MM.1S (cell line): ENCODE measurements around the gene USP44.

ENCODE experiments used
- DNase-seq: peaks from one replicate; pipeline ENCODE4 v3.0.0-alpha.2; 2015
- H2AFZ ChIP-seq: fragments of 300-600 bp; sonication (generic); 2 replicates; pipeline ENCODE4 v1.6.0; 2016; ENCODE audit warnings: antibody characterized with exemption, low read length
- H3F3A ChIP-seq: fragments of 300-600 bp; sonication (generic); 2 replicates; pipeline ENCODE4 v1.6.1; 2016; ENCODE audit warnings: mild to moderate bottlenecking, antibody characterized with exemption, low read length, moderate library complexity, mixed read lengths; ENCODE audit not compliant: insufficient read depth
- H3K27ac ChIP-seq: fragments of 300-600 bp; sonication (generic); 2 replicates; pipeline ENCODE4 v1.5.1; 2016; ENCODE audit warnings: mild to moderate bottlenecking, low read length
- H3K27me3 ChIP-seq: fragments of 300-600 bp; sonication (generic); replicated peaks from 2 replicates; pipeline ENCODE4 v1.6.0; 2016; ENCODE audit warnings: low read length; ENCODE audit not compliant: insufficient read depth
- H3K36me3 ChIP-seq: fragments of 300-600 bp; sonication (generic); replicated peaks from 2 replicates; pipeline ENCODE4 v1.6.1; 2016; ENCODE audit warnings: mild to moderate bottlenecking, low read length, mixed read lengths; ENCODE audit not compliant: insufficient read depth
- H3K4me1 ChIP-seq: fragments of 300-600 bp; sonication (generic); 2 replicates; pipeline ENCODE4 v1.6.1; 2016; ENCODE audit warnings: low read length, mixed read lengths
- H3K4me2 ChIP-seq: fragments of 300-600 bp; sonication (generic); 2 replicates; pipeline ENCODE4 v1.6.0; 2016; ENCODE audit warnings: low read depth, low read length
- H3K4me3 ChIP-seq: fragments of 300-600 bp; sonication (generic); 2 replicates; pipeline ENCODE4 v1.5.1; 2016; ENCODE audit warnings: low read length, mixed read lengths
- H3K79me2 ChIP-seq: fragments of 300-600 bp; sonication (generic); 2 replicates; pipeline ENCODE4 v1.6.1; 2016; ENCODE audit warnings: mixed run types, low read length, mixed read lengths
- H3K9ac ChIP-seq: fragments of 300-600 bp; sonication (generic); 2 replicates; pipeline ENCODE4 v1.6.1; 2016; ENCODE audit warnings: low read length, mixed read lengths
- H3K9me2 ChIP-seq: fragments of 300-600 bp; sonication (generic); replicated peaks from 2 replicates; pipeline ENCODE4 v1.6.1; 2016; ENCODE audit warnings: mild to moderate bottlenecking, low read length, mixed read lengths; ENCODE audit not compliant: insufficient read depth
- H3K9me3 ChIP-seq: fragments of 300-600 bp; sonication (generic); replicated peaks from 2 replicates; pipeline ENCODE4 v1.6.1; 2016; ENCODE audit warnings: mild to moderate bottlenecking, low read length, mixed read lengths; ENCODE audit not compliant: insufficient read depth
- H4K20me1 ChIP-seq: fragments of 300-600 bp; sonication (generic); 2 replicates; pipeline ENCODE4 v1.6.1; 2016; ENCODE audit warnings: mild to moderate bottlenecking, low read length, moderate library complexity, mixed read lengths; ENCODE audit not compliant: insufficient read depth
- EZH2 ChIP-seq: fragments of 300-600 bp; sonication (generic); optimal IDR thresholded peaks from 2 replicates; pipeline ENCODE3; 2017; ENCODE audit warnings: low read depth, mild to moderate bottlenecking, antibody characterized with exemption, low read length, mixed read lengths
- EZH2phosphoT487 ChIP-seq: fragments of 300-600 bp; sonication (generic); IDR thresholded peaks from 2 replicates; pipeline ENCODE4 v1.6.1; 2018; ENCODE audit warnings: antibody characterized with exemption, low read length
- TF ChIP-seq, protein P1 (sequence below): fragments of 300-600 bp; sonication (generic); IDR thresholded peaks from 2 replicates; pipeline ENCODE4 v1.5.1; 2016; ENCODE audit warnings: antibody characterized with exemption, low read length, mixed read lengths

Gene USP44

DNA sequence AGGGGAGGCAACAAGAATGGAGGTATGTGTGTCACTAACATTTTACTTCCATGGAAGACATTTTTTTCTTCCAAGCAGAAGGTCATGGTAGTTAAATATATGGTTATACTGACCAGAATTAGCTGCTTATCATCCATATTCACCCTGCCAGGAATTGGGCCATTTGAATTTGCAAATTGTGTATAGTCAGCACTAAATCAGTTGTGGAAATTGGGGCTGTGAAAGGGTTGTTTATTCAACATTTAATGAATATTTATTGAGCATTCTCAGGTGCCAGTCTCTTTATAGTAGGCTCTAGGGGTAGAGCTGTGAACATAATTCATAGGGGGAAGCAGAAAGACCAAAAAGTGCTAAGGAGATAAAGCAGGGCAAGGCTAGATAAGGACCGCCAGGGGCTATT lies 39.3 kb downstream of the USP44 start:
- H3K9ac ChIP-seq, result no peak overlapping the region
- no peak overlapping the region for H2AFZ ChIP-seq
- H3F3A ChIP-seq, result no peaks in the 10 kb centered on the region
- no peak overlapping the region for H3K4me3 ChIP-seq
- DNase-seq, result no peak
- no peak overlapping the region for H3K4me2 ChIP-seq
- TF ChIP-seq, protein P1, sequence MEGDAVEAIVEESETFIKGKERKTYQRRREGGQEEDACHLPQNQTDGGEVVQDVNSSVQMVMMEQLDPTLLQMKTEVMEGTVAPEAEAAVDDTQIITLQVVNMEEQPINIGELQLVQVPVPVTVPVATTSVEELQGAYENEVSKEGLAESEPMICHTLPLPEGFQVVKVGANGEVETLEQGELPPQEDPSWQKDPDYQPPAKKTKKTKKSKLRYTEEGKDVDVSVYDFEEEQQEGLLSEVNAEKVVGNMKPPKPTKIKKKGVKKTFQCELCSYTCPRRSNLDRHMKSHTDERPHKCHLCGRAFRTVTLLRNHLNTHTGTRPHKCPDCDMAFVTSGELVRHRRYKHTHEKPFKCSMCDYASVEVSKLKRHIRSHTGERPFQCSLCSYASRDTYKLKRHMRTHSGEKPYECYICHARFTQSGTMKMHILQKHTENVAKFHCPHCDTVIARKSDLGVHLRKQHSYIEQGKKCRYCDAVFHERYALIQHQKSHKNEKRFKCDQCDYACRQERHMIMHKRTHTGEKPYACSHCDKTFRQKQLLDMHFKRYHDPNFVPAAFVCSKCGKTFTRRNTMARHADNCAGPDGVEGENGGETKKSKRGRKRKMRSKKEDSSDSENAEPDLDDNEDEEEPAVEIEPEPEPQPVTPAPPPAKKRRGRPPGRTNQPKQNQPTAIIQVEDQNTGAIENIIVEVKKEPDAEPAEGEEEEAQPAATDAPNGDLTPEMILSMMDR, result no peak
- no peak for TF ChIP-seq EZH2
- TF ChIP-seq EZH2phosphoT487, result no peak
- no peak overlapping the region for H3K27ac ChIP-seq
- H3K4me1 ChIP-seq, result no peaks in the 10 kb centered on the region
- H3K9me3 ChIP-seq, result no peaks in the 10 kb centered on the region
- H3K27me3 ChIP-seq, result no peaks in the 10 kb centered on the region
- no peaks in the 10 kb centered on the region for H4K20me1 ChIP-seq
- H3K36me3 ChIP-seq, result peaks cover 9% of the 10 kb centered on the region; the same call in 1 of the 2 replicates
- no peaks in the 10 kb centered on the region for H3K9me2 ChIP-seq
- 0 out of 2 replicates have a peak, but pooled peaks cover 9% of the 10 kb centered on the region for H3K79me2 ChIP-seq

DNA sequence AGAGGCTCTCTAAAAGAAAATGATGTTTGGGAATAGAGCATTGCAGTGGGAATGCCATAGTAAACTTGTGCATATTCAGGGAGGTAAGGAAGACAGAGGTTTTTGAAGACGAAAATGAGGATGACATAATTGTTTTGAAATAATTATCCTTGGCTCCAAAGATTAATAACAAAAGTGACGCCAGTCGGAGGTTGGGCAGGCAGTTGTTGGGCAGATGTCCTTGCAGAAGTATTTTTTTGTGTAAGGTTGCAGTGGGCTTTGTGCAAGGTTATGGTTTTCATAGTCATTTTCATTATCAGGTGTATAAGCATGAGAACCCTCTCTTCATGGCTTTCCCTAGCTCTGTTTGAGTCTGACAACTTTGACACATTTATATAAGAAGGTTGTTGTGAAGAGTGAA lies 42.0 kb downstream of the USP44 start:
- no peak overlapping the region for H3K9ac ChIP-seq
- no peak overlapping the region for H3K4me3 ChIP-seq
- DNase-seq, result no peak
- no peak overlapping the region for H3K4me2 ChIP-seq
- no peaks in the 10 kb centered on the region for H3K9me2 ChIP-seq
- H2AFZ ChIP-seq, result no peak overlapping the region
- H3K4me1 ChIP-seq, result no peaks in the 10 kb centered on the region
- TF ChIP-seq EZH2phosphoT487, result no peak
- TF ChIP-seq, protein P1, result no peak
- TF ChIP-seq EZH2, result no peak
- H3K36me3 ChIP-seq, result peaks cover 14% of the 10 kb centered on the region; the same call in 1 of the 2 replicates
- H4K20me1 ChIP-seq, result no peaks in the 10 kb centered on the region
- no peak overlapping the region for H3K27ac ChIP-seq
- no peaks in the 10 kb centered on the region for H3K27me3 ChIP-seq
- H3F3A ChIP-seq, result no peaks in the 10 kb centered on the region
- no peaks in the 10 kb centered on the region for H3K9me3 ChIP-seq
- peaks cover 14% of the 10 kb centered on the region; the same call in 1 of the 2 replicates for H3K79me2 ChIP-seq

DNA sequence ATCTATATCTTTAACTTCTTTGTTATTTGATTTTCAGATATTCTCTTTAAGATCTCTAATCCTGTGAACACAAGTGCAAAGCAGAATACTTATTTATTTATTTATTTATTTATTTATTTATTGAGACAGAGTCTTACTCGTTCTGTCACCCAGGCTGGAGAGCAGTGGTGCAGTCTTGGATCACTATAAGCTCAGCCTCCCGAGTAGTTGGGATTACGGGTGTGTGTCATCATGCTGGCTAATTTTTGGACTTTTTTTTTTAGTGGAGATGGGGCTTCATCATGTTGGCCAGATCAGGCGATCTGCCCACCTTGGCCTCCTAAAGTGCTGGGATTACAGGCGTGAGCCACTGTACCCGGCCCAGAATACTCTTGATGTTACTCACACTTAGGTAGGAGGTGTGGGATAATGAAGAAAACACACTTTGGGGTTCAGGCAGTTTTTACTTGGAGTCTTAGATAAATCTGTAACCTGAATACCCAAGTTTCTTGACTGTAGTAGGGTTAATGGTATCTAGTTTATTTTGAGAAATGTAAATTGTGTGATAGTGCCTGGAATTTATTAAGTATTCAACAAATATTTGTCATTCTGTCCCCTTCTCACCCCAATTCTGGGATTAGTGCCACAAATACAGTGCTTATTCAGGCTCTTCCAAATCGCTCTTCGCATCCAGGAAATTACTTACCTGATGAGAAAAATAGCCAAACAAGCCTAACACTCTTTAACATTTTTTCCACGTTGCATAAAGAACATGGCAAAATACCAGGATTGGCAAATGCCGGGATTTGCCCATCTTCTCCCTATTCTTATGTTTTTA lies 44.4 kb downstream of the USP44 start:
- H3K79me2 ChIP-seq, result peaks cover 21% of the 10 kb centered on the region; the same call in 1 of the 2 replicates
- TF ChIP-seq, protein P1, result no peak
- TF ChIP-seq EZH2phosphoT487, result no peak
- no peak for TF ChIP-seq EZH2
- no peak overlapping the region for H3K9ac ChIP-seq
- H2AFZ ChIP-seq, result no peak overlapping the region
- no peaks in the 10 kb centered on the region for H3K9me2 ChIP-seq
- H3K27me3 ChIP-seq, result no peaks in the 10 kb centered on the region
- no peaks in the 10 kb centered on the region for H3F3A ChIP-seq
- no peaks in the 10 kb centered on the region for H3K4me1 ChIP-seq
- H3K36me3 ChIP-seq, result peaks cover 14% of the 10 kb centered on the region; the same call in 1 of the 2 replicates
- no peak for DNase-seq
- no peak overlapping the region for H3K4me3 ChIP-seq
- no peaks in the 10 kb centered on the region for H4K20me1 ChIP-seq
- H3K9me3 ChIP-seq, result no peaks in the 10 kb centered on the region
- no peak overlapping the region for H3K27ac ChIP-seq
- H3K4me2 ChIP-seq, result no peak overlapping the region
